A673 (cell line): ENCODE results near the gene ERICH6.

Experiments
- CTCF ChIP-seq: fragments of 300-800, 200-600 bp; sonication (generic); conservative IDR thresholded peaks from 2 replicates; pipeline ENCODE4 v1.5.1; 2017; ENCODE audit warnings: low read depth, mild to moderate bottlenecking, antibody characterized with exemption, low read length, moderate library complexity, mixed read lengths
- EZH2 ChIP-seq: fragments of 200-600 bp; sonication (generic); IDR thresholded peaks from 2 replicates; pipeline ENCODE4 v1.6.1; 2017; ENCODE audit warnings: borderline replicate concordance, low read depth, mild to moderate bottlenecking, mixed read lengths, antibody characterized with exemption, low read length; ENCODE audit not compliant: poor library complexity, severe bottlenecking

DNA sequence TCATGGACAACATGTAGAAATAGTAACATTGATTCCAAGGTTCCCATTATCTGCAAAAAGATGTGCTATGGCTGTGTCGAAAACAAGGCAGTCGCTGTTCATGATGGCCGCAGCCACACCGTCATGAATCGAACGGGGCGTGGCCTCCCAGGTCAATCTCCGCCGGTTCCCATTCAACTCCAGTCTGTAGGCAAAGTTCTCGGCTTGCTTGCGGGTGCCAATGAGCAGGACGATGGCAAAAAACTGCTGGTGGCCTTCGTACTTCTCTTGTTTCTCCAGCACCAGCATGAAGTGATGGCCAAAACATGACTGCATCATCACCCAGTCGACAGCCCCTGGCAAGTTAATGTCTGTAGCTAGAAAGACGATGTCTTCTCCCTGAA is 38.4 kb upstream of the ERICH6 start:
- TF ChIP-seq CTCF (no peak), EZH2 (no peak)
